OCI-LY3 (cell line): ENCODE measurements around the gene MYO1E.

ENCODE experiments used
- H2AFZ ChIP-seq: fragments of 200-600, 300-600 bp; shearing (Covaris generic); 2 replicates; pipeline ENCODE4 v1.6.0; 2014; ENCODE audit warnings: antibody characterized with exemption, low read depth, low read length
- H3K27ac ChIP-seq: fragments of 200-600, 300-600 bp; sonication (generic); 2 replicates; pipeline ENCODE4 v1.5.1; 2014; ENCODE audit warnings: mild to moderate bottlenecking, low read length, moderate library complexity, mixed read lengths
- H3K27me3 ChIP-seq: fragments of 200-600, 300-600 bp; sonication (generic); 2 replicates; pipeline ENCODE4 v1.6.1; 2014; ENCODE audit warnings: low read depth, low read length, mixed read lengths
- H3K36me3 ChIP-seq: fragments of 200-600, 300-600 bp; sonication (generic); replicated peaks from 2 replicates; pipeline ENCODE3; 2014; ENCODE audit warnings: low read depth, low read length, mixed read lengths
- H3K4me1 ChIP-seq: fragments of 300-600, 200-600 bp; sonication (generic); 2 replicates; pipeline ENCODE4 v1.6.1; 2014; ENCODE audit warnings: low read length, mixed read lengths
- H3K4me2 ChIP-seq: fragments of 200-600, 300-600 bp; sonication (generic); 2 replicates; pipeline ENCODE4 v1.6.1; 2014; ENCODE audit warnings: low read length, mixed read lengths
- H3K4me3 ChIP-seq: fragments of 300-600, 200-600 bp; sonication (generic); 2 replicates; pipeline ENCODE4 v1.5.1; 2014; ENCODE audit warnings: antibody characterized with exemption, mild to moderate bottlenecking, low read length, moderate library complexity
- H3K79me2 ChIP-seq: fragments of 300-600, 200-600 bp; shearing (Covaris generic); 2 replicates; pipeline ENCODE4 v1.6.1; 2014; ENCODE audit warnings: mild to moderate bottlenecking, low read length, mixed read lengths
- H3K9ac ChIP-seq: fragments of 300-600, 200-600 bp; shearing (Covaris generic); 2 replicates; pipeline ENCODE4 v1.6.0; 2014; ENCODE audit warnings: mild to moderate bottlenecking, low read length, moderate library complexity
- H3K9me3 ChIP-seq: fragments of 200-600, 300-600 bp; shearing (Covaris generic); 2 replicates; pipeline ENCODE4 v1.6.1; 2014; ENCODE audit warnings: low read length, mixed read lengths; ENCODE audit not compliant: insufficient read depth
- H4K20me1 ChIP-seq: fragments of 200-600, 300-600 bp; sonication (generic); 2 replicates; pipeline ENCODE4 v1.6.1; 2016; ENCODE audit warnings: low read length, mixed read lengths; ENCODE audit not compliant: insufficient read depth
- CTCF ChIP-seq: fragments of 200-600, 300-600 bp; sonication (generic); IDR thresholded peaks from 2 replicates; pipeline ENCODE4 v1.5.1; 2014; ENCODE audit warnings: antibody characterized with exemption, low read length, low read depth
- EZH2phosphoT487 ChIP-seq: fragments of 200-600 bp; shearing (Covaris generic); IDR thresholded peaks from 2 replicates; pipeline ENCODE4 v1.6.1; 2018; ENCODE audit warnings: antibody characterized with exemption, mixed run types, low read depth

MYO1E gene

GRCh38 chr15:59170295-59171066 lies 202.2 kb downstream of the MYO1E start:
- peaks cover 24% of the 10 kb centered on the region for H3K4me1 ChIP-seq
- TF ChIP-seq EZH2phosphoT487 (no peak), CTCF (no peak)
- H4K20me1 ChIP-seq: no peaks in the 10 kb centered on the region
- H3K27ac ChIP-seq: no peak overlapping the region
- no peaks in the 10 kb centered on the region for H3K79me2 ChIP-seq
- H3K36me3 ChIP-seq: peaks cover 8% of the 10 kb centered on the region
- no peaks in the 10 kb centered on the region for H3K9me3 ChIP-seq
- H3K4me3 ChIP-seq: no peak overlapping the region
- H3K27me3 ChIP-seq: no peaks in the 10 kb centered on the region
- H3K9ac ChIP-seq: no peak overlapping the region
- no peak overlapping the region for H2AFZ ChIP-seq
- H3K4me2 ChIP-seq: no peak overlapping the region

- no peak for TF ChIP-seq CTCF
- no peak for TF ChIP-seq EZH2phosphoT487
- Histone ChIP-seq H3K79me2 (no peaks in the 10 kb centered on the region), H3K9ac (no peak overlapping the region), H3K27me3 (no peaks in the 10 kb centered on the region), H3K27ac (no peak overlapping the region), H4K20me1 (no peaks in the 10 kb centered on the region), H3K4me3 (no peak overlapping the region), H2AFZ (no peak overlapping the region), H3K4me1 (peaks cover 16% of the 10 kb centered on the region), H3K9me3 (no peaks in the 10 kb centered on the region), H3K4me2 (no peak overlapping the region), H3K36me3 (peaks cover 8% of the 10 kb centered on the region)
Observed at GRCh38 chr15:59169251-59169708, 203.4 kb downstream of the MYO1E start.

- Histone ChIP-seq H4K20me1 (no peaks in the 10 kb centered on the region), H2AFZ (no peak overlapping the region), H3K4me1 (peaks cover 16% of the 10 kb centered on the region), H3K79me2 (no peaks in the 10 kb centered on the region), H3K9ac (no peak overlapping the region), H3K9me3 (no peaks in the 10 kb centered on the region), H3K36me3 (peaks cover 5% of the 10 kb centered on the region), H3K27me3 (no peaks in the 10 kb centered on the region), H3K27ac (no peak overlapping the region), H3K4me2 (no peak overlapping the region), H3K4me3 (no peak overlapping the region)
- no peak for TF ChIP-seq CTCF
- no peak for TF ChIP-seq EZH2phosphoT487
Observed at GRCh38 chr15:59168536-59168935, 204.1 kb downstream of the MYO1E start.

- no peaks in the 10 kb centered on the region for H3K36me3 ChIP-seq
- no peak overlapping the region for H3K4me2 ChIP-seq
- no peaks in the 10 kb centered on the region for H3K27me3 ChIP-seq
- no peak overlapping the region for H3K4me3 ChIP-seq
- no peak overlapping the region for H3K27ac ChIP-seq
- no peak overlapping the region for H3K9ac ChIP-seq
- no peaks in the 10 kb centered on the region for H3K9me3 ChIP-seq
- H3K4me1 ChIP-seq: peaks cover 16% of the 10 kb centered on the region
- H4K20me1 ChIP-seq: no peaks in the 10 kb centered on the region
- TF ChIP-seq CTCF (no peak), EZH2phosphoT487 (no peak)
- no peaks in the 10 kb centered on the region for H3K79me2 ChIP-seq
- H2AFZ ChIP-seq: no peak overlapping the region
Observed at GRCh38 chr15:59166601-59167265, 205.9 kb downstream of the MYO1E start.
